Trophoblast cell (in vitro differentiated cells and primary cell): ENCODE data around the gene RNF141.

ENCODE experiments used
- DNase-seq, 2 donors: peaks; one replicate each; pipeline ENCODE4 v3.0.0-alpha.2; 2016
- H2AFZ ChIP-seq: 2 replicates; pipeline ENCODE4 v1.6.1; 2013; ENCODE audit warnings: low read length, moderate library complexity, mild to moderate bottlenecking; ENCODE audit not compliant: insufficient read depth, poor library complexity
- H2AK5ac ChIP-seq: 2 replicates; pipeline ENCODE4 v1.6.1; 2013; ENCODE audit warnings: mild to moderate bottlenecking, low read length
- H2BK120ac ChIP-seq: 2 replicates; pipeline ENCODE4 v1.6.1; 2013; ENCODE audit warnings: low read length, mild to moderate bottlenecking, moderate library complexity; ENCODE audit not compliant: insufficient read depth, poor library complexity
- H2BK12ac ChIP-seq: 2 replicates; pipeline ENCODE4 v1.6.1; 2013; ENCODE audit warnings: mild to moderate bottlenecking, low read length, moderate library complexity
- H2BK5ac ChIP-seq: 2 replicates; pipeline ENCODE4 v1.6.1; 2013; ENCODE audit warnings: low read length, low read depth, moderate library complexity, mild to moderate bottlenecking; ENCODE audit not compliant: poor library complexity
- H3K14ac ChIP-seq: 2 replicates; pipeline ENCODE4 v1.6.1; 2013; ENCODE audit warnings: mild to moderate bottlenecking, low read length
- H3K18ac ChIP-seq: 2 replicates; pipeline ENCODE4 v1.6.1; 2013; ENCODE audit warnings: mild to moderate bottlenecking, low read length
- H3K23ac ChIP-seq: 2 replicates; pipeline ENCODE4 v1.6.1; 2013; ENCODE audit warnings: low read length
- H3K27ac ChIP-seq: 2 replicates; pipeline ENCODE4 v1.5.1; 2013; ENCODE audit warnings: low read depth, mild to moderate bottlenecking, inconsistent platforms, low read length, moderate library complexity
- H3K27me3 ChIP-seq: 2 replicates; pipeline ENCODE4 v1.6.1; 2013; ENCODE audit warnings: inconsistent platforms, mild to moderate bottlenecking, low read length, moderate library complexity; ENCODE audit not compliant: insufficient read depth
- H3K36me3 ChIP-seq, 2 experiments: 1 replicate in 1 of 2; 2 replicates in 1 of 2; pipeline ENCODE4 v1.6.1; 2013; ENCODE audit warnings: low read length in 2 of 2, mild to moderate bottlenecking in 2 of 2, moderate library complexity in 1 of 2; ENCODE audit not compliant: insufficient read depth in 2 of 2, control insufficient read depth in 1 of 2
- H3K4ac ChIP-seq: 2 replicates; pipeline ENCODE4 v1.6.1; 2013; ENCODE audit warnings: low read depth, mild to moderate bottlenecking, low read length, moderate library complexity
- H3K4me1 ChIP-seq, 2 experiments: 1 replicate in 1 of 2; 2 replicates in 1 of 2; pipeline ENCODE4 v1.6.1; 2013; ENCODE audit warnings: low read length in 2 of 2, mild to moderate bottlenecking in 2 of 2, moderate library complexity in 1 of 2; ENCODE audit not compliant: insufficient read depth in 2 of 2, control insufficient read depth in 1 of 2
- H3K4me2 ChIP-seq: 2 replicates; pipeline ENCODE4 v1.6.1; 2013; ENCODE audit warnings: inconsistent platforms, mild to moderate bottlenecking, low read length, moderate library complexity
- H3K4me3 ChIP-seq: 2 replicates; pipeline ENCODE4 v1.5.1; 2013; ENCODE audit warnings: mild to moderate bottlenecking, low read depth, low read length, inconsistent platforms
- H3K79me1 ChIP-seq: one replicate; pipeline ENCODE4 v1.6.1; 2013; ENCODE audit warnings: low read length
- H3K79me2 ChIP-seq: 2 replicates; pipeline ENCODE4 v1.6.1; 2013; ENCODE audit warnings: low read length, mild to moderate bottlenecking; ENCODE audit not compliant: control insufficient read depth, insufficient read depth, poor library complexity
- H3K9ac ChIP-seq: 2 replicates; pipeline ENCODE4 v1.6.1; 2013; ENCODE audit warnings: mild to moderate bottlenecking, low read length
- H3K9me3 ChIP-seq: 2 replicates; pipeline ENCODE4 v1.6.1; 2013; ENCODE audit warnings: low read depth, mild to moderate bottlenecking, control low read depth, inconsistent platforms, low read length; ENCODE audit not compliant: insufficient read depth
- H4K12ac ChIP-seq: 2 replicates; pipeline ENCODE4 v1.6.1; 2013; ENCODE audit warnings: low read depth, mild to moderate bottlenecking, low read length, moderate library complexity
- H4K8ac ChIP-seq: 2 replicates; pipeline ENCODE4 v1.6.1; 2013; ENCODE audit warnings: low read depth, mild to moderate bottlenecking, low read length, moderate library complexity
- H4K91ac ChIP-seq: one replicate; pipeline ENCODE4 v1.6.1; 2013; ENCODE audit warnings: low read depth, mild to moderate bottlenecking, low read length, moderate library complexity
- WGBS: extraction: QIAGEN DNeasy Blood & Tissue Kit; methylation state at CpG from one replicate; pipeline ENCODE4 v1.1.7; 2013; ENCODE audit warnings: missing lambda C conversion rate; ENCODE audit not compliant: insufficient read length, insufficient coverage; ENCODE audit errors: extremely low coverage; 5-methylcytosine and 5-hydroxymethylcytosine counted together

The RNF141 gene

GRCh38 chr11:10539339-10539738 lies 1.6 kb downstream of the RNF141 start:
- Histone ChIP-seq H3K9ac (no peak overlapping the region), H3K18ac (no peak overlapping the region), H3K23ac (no peak overlapping the region), H2AK5ac (no peak overlapping the region), H3K27ac (no peak overlapping the region), H2AFZ (no peak overlapping the region), H3K27me3 (no peaks in the 10 kb centered on the region), H3K9me3 (no peaks in the 10 kb centered on the region), H2BK120ac (no peak overlapping the region), H3K4me1 (no peaks in the 10 kb centered on the region), H3K79me1 (peaks cover 4% of the 10 kb centered on the region), H2BK12ac (no peak overlapping the region), H3K14ac (no peak overlapping the region), H3K4ac (no peak overlapping the region), H3K4me2 (no peak overlapping the region), H3K36me3 (no peaks in the 10 kb centered on the region), H4K12ac (no peak overlapping the region), H4K91ac (no peak overlapping the region), H3K4me3 (no peak overlapping the region), H4K8ac (no peak overlapping the region), H3K79me2 (no peaks in the 10 kb centered on the region), H2BK5ac (no peak overlapping the region)
- no peak for DNase-seq

- H2AFZ ChIP-seq: no peak overlapping the region
These were observed 2.1 kb downstream of the RNF141 start for GRCh38 chr11:10538924-10539323.

GRCh38 chr11:10537600-10537999 lies 3.4 kb downstream of the RNF141 start:
- Histone ChIP-seq H3K27ac (no peak overlapping the region), H3K79me2 (no peaks in the 10 kb centered on the region), H3K36me3 (no peaks in the 10 kb centered on the region), H2BK120ac (no peak overlapping the region), H2BK12ac (no peak overlapping the region), H3K4me2 (no peak overlapping the region), H2AFZ (no peak overlapping the region), H3K9ac (no peak overlapping the region), H4K8ac (no peak overlapping the region), H3K4me3 (no peak overlapping the region), H4K12ac (no peak overlapping the region), H3K18ac (no peak overlapping the region), H3K4ac (no peak overlapping the region), H3K14ac (no peak overlapping the region), H3K4me1 (no peaks in the 10 kb centered on the region), H3K27me3 (no peaks in the 10 kb centered on the region), H3K9me3 (no peaks in the 10 kb centered on the region), H2AK5ac (no peak overlapping the region), H2BK5ac (no peak overlapping the region), H3K79me1 (peaks cover 4% of the 10 kb centered on the region), H4K91ac (no peak overlapping the region), H3K23ac (no peak overlapping the region)
- DNase-seq: no peak

More at GRCh38 chr11:10538924-10539323, 2.1 kb downstream of the RNF141 start:
- Histone ChIP-seq H4K91ac (no peak overlapping the region), H3K4ac (no peak overlapping the region), H3K23ac (no peak overlapping the region), H3K27me3 (no peaks in the 10 kb centered on the region), H2BK5ac (no peak overlapping the region), H4K12ac (no peak overlapping the region), H3K79me1 (peaks cover 4% of the 10 kb centered on the region), H4K8ac (no peak overlapping the region), H3K4me2 (no peak overlapping the region), H3K14ac (no peak overlapping the region), H3K18ac (no peak overlapping the region), H3K27ac (no peak overlapping the region), H3K9me3 (no peaks in the 10 kb centered on the region), H3K36me3 (no peaks in the 10 kb centered on the region), H3K4me3 (no peak overlapping the region), H3K4me1 (no peaks in the 10 kb centered on the region), H2BK120ac (no peak overlapping the region), H3K9ac (no peak overlapping the region), H2BK12ac (no peak overlapping the region), H2AK5ac (no peak overlapping the region), H3K79me2 (no peaks in the 10 kb centered on the region)
- WGBS: no CpG with 5 or more reads among the region's 1 CpG
- DNase-seq: no peak

- H3K27me3 ChIP-seq: no peaks in the 10 kb centered on the region
- no peak for DNase-seq
- no peak overlapping the region for H3K27ac ChIP-seq
- no peak overlapping the region for H2BK120ac ChIP-seq
- H4K91ac ChIP-seq: no peak overlapping the region
- no peak overlapping the region for H4K12ac ChIP-seq
- no peak overlapping the region for H2BK5ac ChIP-seq
- no peak overlapping the region for H3K4ac ChIP-seq
- WGBS: no CpG with 5 or more reads among the region's 2 CpGs
- no peaks in the 10 kb centered on the region for H3K4me1 ChIP-seq
- no peaks in the 10 kb centered on the region for H3K79me1 ChIP-seq
- H2AFZ ChIP-seq: no peak overlapping the region
- H3K9me3 ChIP-seq: no peaks in the 10 kb centered on the region
- no peak overlapping the region for H3K4me2 ChIP-seq
- no peak overlapping the region for H2AK5ac ChIP-seq
- H3K14ac ChIP-seq: no peak overlapping the region
- H3K18ac ChIP-seq: no peak overlapping the region
- no peaks in the 10 kb centered on the region for H3K79me2 ChIP-seq
- H2BK12ac ChIP-seq: no peak overlapping the region
- H4K8ac ChIP-seq: no peak overlapping the region
- H3K23ac ChIP-seq: no peak overlapping the region
- no peaks in the 10 kb centered on the region for H3K36me3 ChIP-seq
- H3K9ac ChIP-seq: no peak overlapping the region
- no peak overlapping the region for H3K4me3 ChIP-seq
These were observed 6.7 kb downstream of the RNF141 start for GRCh38 chr11:10534316-10534715.

- Histone ChIP-seq H3K4ac (no peak overlapping the region), H3K79me1 (no peaks in the 10 kb centered on the region), H4K8ac (no peak overlapping the region), H4K12ac (no peak overlapping the region), H3K14ac (no peak overlapping the region), H3K4me3 (no peak overlapping the region), H3K27ac (no peak overlapping the region), H2AK5ac (no peak overlapping the region), H3K9ac (no peak overlapping the region), H2BK120ac (no peak overlapping the region), H2BK5ac (no peak overlapping the region), H3K36me3 (no peaks in the 10 kb centered on the region), H2AFZ (no peak overlapping the region), H3K9me3 (no peaks in the 10 kb centered on the region), H3K79me2 (no peaks in the 10 kb centered on the region), H3K18ac (no peak overlapping the region), H3K23ac (no peak overlapping the region), H3K27me3 (no peaks in the 10 kb centered on the region), H4K91ac (no peak overlapping the region), H3K4me1 (no peaks in the 10 kb centered on the region), H3K4me2 (no peak overlapping the region), H2BK12ac (no peak overlapping the region)
- DNase-seq: no peak
These were observed 7.7 kb downstream of the RNF141 start for GRCh38 chr11:10533323-10533722.
